HUDEP-2 (cell line): Measurements from ENCODE around the gene NHERF1.

Source experiments
- DNase-seq, 76 experiments: peaks; one replicate each; lab custom pipeline; 2025; ENCODE audit not compliant: unreplicated experiment in 76 of 76; lab: John Stamatoyannopoulos, UW

Gene NHERF1

GRCh38 chr17:74748529-74749278 lies at the start of gene NHERF1:
Gene NHERF1, plus strand, starts transcription at chr17:74748628. Its CDS starts 219 bp downstream, at chr17:74748847.
- DNase-seq: peak in 71 of 76 experiments; percentile 48 to 94 (median 86)

- DNase-seq: no peak
Measured at GRCh38 chr17:74699236-74699635, 49.2 kb upstream of the NHERF1 start.

- no peak for DNase-seq
Measured at GRCh38 chr17:74702116-74702871, 46.1 kb upstream of the NHERF1 start.

GRCh38 chr17:74703311-74703710 lies 45.1 kb upstream of the NHERF1 start:
- no peak for DNase-seq

GRCh38 chr17:74704544-74704943 lies 43.9 kb upstream of the NHERF1 start:
- DNase-seq: no peak

- DNase-seq: no peak
Measured at GRCh38 chr17:74711058-74711824, 37.2 kb upstream of the NHERF1 start.

GRCh38 chr17:74712301-74712700 lies 36.1 kb upstream of the NHERF1 start:
- DNase-seq: no peak

GRCh38 chr17:74712756-74713155 lies 35.7 kb upstream of the NHERF1 start, which contains the start of gene CD300LF:
Gene CD300LF, minus strand, starts transcription at chr17:74712923. Its CDS starts 57 bp downstream, at chr17:74712866.
- no peak for DNase-seq

GRCh38 chr17:74713171-74713755 lies 35.2 kb upstream of the NHERF1 start:
- no peak for DNase-seq

GRCh38 chr17:74715144-74715543 lies 33.3 kb upstream of the NHERF1 start:
- DNase-seq: peak in 8 of 76 experiments; percentile 8 to 55 (median 25)

GRCh38 chr17:74720506-74720905 lies 27.9 kb upstream of the NHERF1 start:
- no peak for DNase-seq

- no peak for DNase-seq
Measured at GRCh38 chr17:74722782-74723181, 25.6 kb upstream of the NHERF1 start.

- no peak for DNase-seq
Measured at GRCh38 chr17:74723891-74724290, 24.5 kb upstream of the NHERF1 start.

- DNase-seq: no peak
Measured at GRCh38 chr17:74725111-74725510, 23.3 kb upstream of the NHERF1 start.

- DNase-seq: no peak
Measured at GRCh38 chr17:74728033-74728701, 20.3 kb upstream of the NHERF1 start.

- no peak for DNase-seq
Measured at GRCh38 chr17:74728702-74729075, 19.7 kb upstream of the NHERF1 start.

- DNase-seq: no peak
Measured at GRCh38 chr17:74729368-74729767, 19.1 kb upstream of the NHERF1 start.

- DNase-seq: no peak
Measured at GRCh38 chr17:74729866-74730265, 18.6 kb upstream of the NHERF1 start.

GRCh38 chr17:74730491-74731346 lies 17.7 kb upstream of the NHERF1 start:
- no peak for DNase-seq

- no peak for DNase-seq
Measured at GRCh38 chr17:74731347-74731605, 17.2 kb upstream of the NHERF1 start.
